GM06990 (cell line): ENCODE data around the gene DGUOK.

ENCODE experiments used
- DNase-seq: peaks from one replicate; pipeline ENCODE4 v3.0.0-alpha.2; 2011; ENCODE audit not compliant: insufficient read length; ENCODE audit errors: extremely low read depth
- H3K27me3 ChIP-seq: replicated peaks from 2 replicates; pipeline ENCODE4 v1.6.0; 2011; ENCODE audit warnings: low read length; ENCODE audit not compliant: control insufficient read depth, insufficient read depth
- H3K36me3 ChIP-seq: 2 replicates; pipeline ENCODE4 v1.5.1; 2011; ENCODE audit warnings: low read length; ENCODE audit not compliant: control insufficient read depth, insufficient read depth
- H3K4me3 ChIP-seq: replicated peaks from 2 replicates; pipeline ENCODE4 v1.5.1; 2011; ENCODE audit warnings: low read depth, mild to moderate bottlenecking, control low read depth, low read length
- TF ChIP-seq, protein P1 (sequence below): IDR thresholded peaks from 2 replicates; pipeline ENCODE4 v1.5.1; 2011; ENCODE audit warnings: low read length, control low read depth, mild to moderate bottlenecking, inconsistent platforms; ENCODE audit not compliant: insufficient read depth, poor library complexity, severe bottlenecking

DGUOK gene

GRCh38 chr2:73904952-73905351 is 21.7 kb upstream of the DGUOK start:
- DNase-seq: no peak
- Histone ChIP-seq H3K4me3 (no peak overlapping the region), H3K36me3 (no peaks in the 10 kb centered on the region), H3K27me3 (no peaks in the 10 kb centered on the region)
- TF ChIP-seq, protein P1, sequence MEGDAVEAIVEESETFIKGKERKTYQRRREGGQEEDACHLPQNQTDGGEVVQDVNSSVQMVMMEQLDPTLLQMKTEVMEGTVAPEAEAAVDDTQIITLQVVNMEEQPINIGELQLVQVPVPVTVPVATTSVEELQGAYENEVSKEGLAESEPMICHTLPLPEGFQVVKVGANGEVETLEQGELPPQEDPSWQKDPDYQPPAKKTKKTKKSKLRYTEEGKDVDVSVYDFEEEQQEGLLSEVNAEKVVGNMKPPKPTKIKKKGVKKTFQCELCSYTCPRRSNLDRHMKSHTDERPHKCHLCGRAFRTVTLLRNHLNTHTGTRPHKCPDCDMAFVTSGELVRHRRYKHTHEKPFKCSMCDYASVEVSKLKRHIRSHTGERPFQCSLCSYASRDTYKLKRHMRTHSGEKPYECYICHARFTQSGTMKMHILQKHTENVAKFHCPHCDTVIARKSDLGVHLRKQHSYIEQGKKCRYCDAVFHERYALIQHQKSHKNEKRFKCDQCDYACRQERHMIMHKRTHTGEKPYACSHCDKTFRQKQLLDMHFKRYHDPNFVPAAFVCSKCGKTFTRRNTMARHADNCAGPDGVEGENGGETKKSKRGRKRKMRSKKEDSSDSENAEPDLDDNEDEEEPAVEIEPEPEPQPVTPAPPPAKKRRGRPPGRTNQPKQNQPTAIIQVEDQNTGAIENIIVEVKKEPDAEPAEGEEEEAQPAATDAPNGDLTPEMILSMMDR: no peak

- Histone ChIP-seq H3K36me3 (no peaks in the 10 kb centered on the region), H3K27me3 (no peaks in the 10 kb centered on the region), H3K4me3 (no peak overlapping the region)
- DNase-seq: no peak
- TF ChIP-seq, protein P1: no peak
These were observed 19.7 kb upstream of the DGUOK start for GRCh38 chr2:73906847-73907505.

DNA sequence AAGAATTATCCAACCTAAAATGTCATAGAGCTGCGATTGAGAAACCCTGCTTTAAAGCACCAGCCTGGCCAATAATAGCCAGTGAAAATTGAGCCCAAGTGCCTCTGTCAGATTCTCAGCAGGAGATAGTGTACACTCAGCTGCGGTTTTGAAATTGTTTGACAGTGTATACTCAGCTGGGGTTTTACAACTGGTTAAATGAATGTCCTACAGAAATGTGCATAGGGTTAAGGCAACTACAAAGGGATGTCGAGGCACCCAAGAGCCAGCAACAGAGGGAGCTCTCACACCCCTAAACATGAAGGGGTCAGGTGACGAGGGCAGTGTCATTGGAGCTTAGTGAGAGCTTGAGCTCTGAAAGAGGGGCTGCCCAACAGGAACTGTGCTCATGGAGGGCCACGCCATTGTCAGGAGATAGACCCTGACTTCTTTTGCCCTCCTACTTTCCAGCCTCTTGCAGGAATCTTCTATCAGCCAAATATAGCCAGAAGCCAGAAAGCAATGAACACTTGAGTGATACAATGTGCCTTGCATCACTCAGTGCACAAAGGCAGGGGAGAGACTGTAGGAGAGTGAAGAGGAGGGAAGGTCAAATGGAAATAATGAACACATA is 18.7 kb upstream of the DGUOK start:
- H3K4me3 ChIP-seq: no peak overlapping the region
- TF ChIP-seq, protein P1: peak; percentile 68
- no peaks in the 10 kb centered on the region for H3K36me3 ChIP-seq
- DNase-seq: no peak
- no peaks in the 10 kb centered on the region for H3K27me3 ChIP-seq

- Histone ChIP-seq H3K4me3 (no peak overlapping the region), H3K36me3 (no peaks in the 10 kb centered on the region), H3K27me3 (no peaks in the 10 kb centered on the region)
- TF ChIP-seq, protein P1: no peak
- DNase-seq: no peak
These were observed 17.7 kb upstream of the DGUOK start for GRCh38 chr2:73908689-73909652.

DNA sequence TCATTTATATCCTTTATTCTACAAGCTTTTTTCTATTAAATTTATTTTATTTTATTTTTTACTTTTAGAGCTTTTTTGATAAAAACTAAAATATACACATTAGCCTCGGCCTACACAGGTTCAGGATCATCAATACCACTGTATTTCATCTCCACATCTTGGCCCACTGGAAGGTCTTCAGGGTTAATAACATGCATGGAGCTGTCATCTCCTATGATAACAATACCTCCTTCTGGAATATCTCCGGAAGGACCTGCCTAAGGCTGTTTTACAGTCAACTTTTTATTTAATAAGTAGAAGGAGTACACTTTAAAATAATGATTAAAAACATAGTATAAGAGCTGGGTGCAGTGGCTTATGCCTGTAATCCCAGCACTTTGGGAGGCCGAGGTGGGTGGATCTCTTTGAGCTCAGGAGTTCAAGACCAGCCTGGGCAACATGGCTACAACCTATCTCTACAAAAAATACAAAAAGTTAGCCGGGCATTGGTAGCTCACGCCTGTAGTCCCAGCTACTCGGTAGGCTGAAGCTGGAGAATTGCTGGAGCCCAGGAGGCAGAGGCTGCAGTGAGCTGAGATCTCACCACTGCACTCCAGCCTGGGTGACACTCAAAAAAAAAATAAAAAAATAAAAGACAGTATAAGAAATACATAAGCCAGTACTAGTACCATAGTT is 15.7 kb upstream of the DGUOK start:
- H3K36me3 ChIP-seq: no peaks in the 10 kb centered on the region
- no peak overlapping the region for H3K4me3 ChIP-seq
- no peaks in the 10 kb centered on the region for H3K27me3 ChIP-seq
- TF ChIP-seq, protein P1: no peak
- no peak for DNase-seq
